Posterior cingulate gyrus (tissue), 11 donors: ENCODE data around the gene PARP15.

Source experiments
- DNase-seq, 10 donors: peaks; one replicate each; pipeline versions ENCODE4 v3.0.0 to v3.0.0-alpha.2; 2020 to 2021; ENCODE audit warnings: mixed read lengths in 3 of 10
- intact Hi-C: fragments of 100-400 bp; cut with DNase I; formaldehyde crosslinking; loops from one replicate; pipeline ENCODE4 v1.15.1; 2023

The PARP15 gene

DNA sequence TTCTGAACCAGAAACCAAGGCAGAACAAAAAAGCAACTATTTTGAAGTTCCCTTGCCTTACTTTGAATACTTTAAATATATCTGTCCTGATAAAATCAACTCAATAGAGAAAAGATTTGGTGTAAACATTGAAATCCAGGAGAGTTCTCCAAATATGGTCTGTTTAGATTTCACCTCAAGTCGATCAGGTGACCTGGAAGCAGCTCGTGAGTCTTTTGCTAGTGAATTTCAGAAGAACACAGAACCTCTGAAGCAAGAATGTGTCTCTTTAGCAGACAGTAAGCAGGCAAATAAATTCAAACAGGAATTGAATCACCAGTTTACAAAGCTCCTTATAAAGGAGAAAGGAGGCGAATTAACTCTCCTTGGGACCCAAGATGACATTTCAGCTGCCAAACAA, 8.7 kb upstream of the PARP15 start:
- intact Hi-C loops: no loop called here
- DNase-seq: no peak

DNA sequence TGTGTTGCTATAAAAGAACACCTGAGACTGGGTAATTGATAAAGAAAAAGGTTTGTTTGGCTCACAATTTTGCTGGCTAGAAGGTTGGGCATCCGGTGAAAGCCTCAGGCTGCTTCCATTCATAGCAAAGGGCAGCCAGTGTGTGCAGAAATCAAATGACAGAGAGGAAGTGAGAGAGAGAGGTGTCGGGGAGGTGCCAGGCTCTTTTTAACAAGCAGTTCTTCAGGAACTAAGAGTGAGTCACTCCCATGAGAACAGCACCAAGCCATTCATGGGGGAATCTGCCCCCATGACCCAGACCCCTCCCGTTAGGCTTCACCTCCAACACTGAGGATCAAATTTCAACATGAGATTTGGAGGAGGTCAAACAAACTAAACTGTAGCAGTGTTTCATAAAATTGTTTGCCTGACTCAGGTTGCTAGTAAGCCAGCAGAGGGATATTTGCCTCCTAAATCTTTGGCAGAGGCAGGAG, 4.5 kb upstream of the PARP15 start:
- intact Hi-C loops: no loop called here
- no peak for DNase-seq

- intact Hi-C loops: no loop called here
- no peak for DNase-seq
Measured at GRCh38 chr3:122576174-122576940, 1.1 kb upstream of the PARP15 start.

DNA sequence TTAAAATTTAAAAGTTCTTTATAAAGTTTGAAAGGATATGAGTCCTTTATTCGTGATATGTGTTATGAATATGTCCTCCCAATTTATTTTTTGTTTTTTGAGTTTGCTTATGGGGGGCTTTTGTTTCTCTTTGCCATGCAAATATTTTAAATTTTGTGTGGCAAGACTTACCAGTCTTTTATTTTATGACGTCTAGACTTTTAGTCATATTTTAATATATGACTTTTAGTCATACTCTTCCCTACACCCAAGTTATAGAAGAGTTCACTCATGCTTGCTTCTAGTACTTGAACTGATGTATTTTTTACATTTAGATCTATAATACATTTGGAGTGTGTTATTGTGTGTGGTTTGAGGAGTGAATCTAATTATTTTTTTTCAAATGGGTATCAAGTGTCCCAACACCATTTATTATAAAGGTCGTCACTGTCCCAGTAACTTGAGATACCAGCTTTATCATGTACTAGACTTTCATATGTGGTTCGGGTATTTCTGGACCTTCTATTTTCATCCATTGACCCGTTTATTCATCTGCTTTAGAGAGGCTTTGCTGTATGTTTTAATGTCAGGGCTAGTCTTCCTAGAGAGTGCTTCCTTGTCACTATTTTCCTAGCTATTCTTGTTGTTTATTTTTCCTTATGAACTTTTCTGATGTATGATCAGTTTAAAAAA, 755 bp downstream of the PARP15 start:
- DNase-seq: no peak
- intact Hi-C loops: no loop called here

- intact Hi-C loops: no loop called here
Measured at GRCh38 chr3:122580470-122580869, 3.0 kb downstream of the PARP15 start.

DNA sequence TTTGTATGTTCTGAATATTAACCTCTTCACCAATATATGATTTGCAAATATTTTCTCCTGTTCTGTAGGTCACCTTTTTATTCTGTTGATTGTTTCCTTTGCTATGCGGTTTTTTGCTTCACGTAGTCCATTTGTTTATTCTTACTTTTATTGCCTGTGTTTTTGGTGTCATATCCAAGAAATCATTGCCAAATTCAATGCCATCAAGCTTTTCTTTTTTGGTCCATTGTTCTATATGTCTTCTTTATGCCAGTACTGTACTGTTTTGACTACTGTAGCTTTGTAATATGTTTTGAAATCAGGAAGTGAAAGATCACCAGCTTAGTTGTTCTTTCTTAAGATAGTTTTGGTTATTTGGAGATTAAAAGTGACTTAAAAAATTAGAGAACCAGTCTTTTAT, 4.2 kb downstream of the PARP15 start:
- intact Hi-C loops: no loop called here
- DNase-seq: no peak

More at GRCh38 chr3:122580470-122580869, 3.0 kb downstream of the PARP15 start:
- no peak for DNase-seq

DNA sequence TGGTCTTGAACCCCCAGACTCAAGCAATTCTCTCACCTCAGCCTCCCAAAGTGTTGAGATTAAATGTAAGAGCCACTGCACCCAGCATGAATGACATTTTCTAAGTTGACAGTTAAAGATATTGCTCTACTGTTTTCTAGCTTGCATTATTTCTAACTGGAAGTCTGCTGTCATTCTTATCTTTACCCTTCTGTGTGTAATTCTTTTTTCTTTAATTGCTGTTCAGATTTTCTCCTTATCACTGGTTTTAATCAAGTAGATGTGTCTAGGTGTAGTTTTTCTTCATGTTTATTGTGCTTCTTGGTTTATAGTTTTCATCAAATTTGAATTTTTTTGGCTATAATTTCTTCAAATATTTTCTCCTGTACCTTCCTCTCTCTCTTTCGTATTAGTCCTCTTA, 4.9 kb downstream of the PARP15 start:
- intact Hi-C loops: no loop called here
- no peak for DNase-seq

DNA sequence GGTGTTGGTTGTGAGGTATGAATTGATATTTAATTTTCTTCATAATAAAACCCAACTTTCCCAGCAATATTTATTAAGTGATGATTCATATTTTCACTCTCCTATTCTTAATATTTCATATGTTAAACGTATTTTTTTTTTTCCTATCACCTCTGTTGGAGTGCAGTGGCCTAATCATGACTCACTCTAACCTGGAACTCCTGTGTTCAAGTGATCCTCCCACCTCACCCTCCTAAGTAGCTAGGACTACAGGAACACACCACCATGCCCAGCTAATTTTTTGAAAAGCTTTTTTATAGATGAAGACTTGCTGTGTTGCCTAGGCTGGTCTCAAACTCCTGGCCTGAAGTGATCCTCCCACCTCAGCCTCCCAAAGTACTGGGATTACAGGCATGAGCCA, 8.6 kb downstream of the PARP15 start:
- DNase-seq: no peak
- intact Hi-C loops: no loop called here

- no peak for DNase-seq
- intact Hi-C loops: no loop called here
Measured at GRCh38 chr3:122586773-122587485, 9.5 kb downstream of the PARP15 start.

- DNase-seq: no peak
- intact Hi-C loops: no loop called here
Measured at GRCh38 chr3:122587572-122587971, 10.1 kb downstream of the PARP15 start.

DNA sequence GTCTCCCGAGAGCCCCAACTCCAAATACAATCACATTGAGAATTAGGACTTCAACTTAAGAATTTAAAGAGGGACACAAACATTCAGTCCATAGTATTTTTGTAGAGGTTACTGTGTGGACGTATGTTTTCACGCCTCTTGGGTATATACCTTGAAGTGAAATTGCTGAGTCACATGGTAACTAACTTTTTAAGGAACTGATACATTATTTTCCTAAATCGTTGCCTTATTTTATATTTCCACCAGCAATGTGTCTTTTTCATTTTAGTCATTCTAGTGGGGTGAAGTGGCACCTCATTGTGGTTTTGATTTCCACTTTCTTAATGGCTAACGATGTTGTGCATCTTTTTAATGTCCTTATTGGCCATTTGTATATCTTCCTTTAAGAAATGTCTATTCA, 11.8 kb downstream of the PARP15 start:
- intact Hi-C loops: no loop called here
- no peak for DNase-seq

GRCh38 chr3:122590610-122591009, 13.2 kb downstream of the PARP15 start:
- DNase-seq: no peak
- intact Hi-C loops: no loop called here

DNA sequence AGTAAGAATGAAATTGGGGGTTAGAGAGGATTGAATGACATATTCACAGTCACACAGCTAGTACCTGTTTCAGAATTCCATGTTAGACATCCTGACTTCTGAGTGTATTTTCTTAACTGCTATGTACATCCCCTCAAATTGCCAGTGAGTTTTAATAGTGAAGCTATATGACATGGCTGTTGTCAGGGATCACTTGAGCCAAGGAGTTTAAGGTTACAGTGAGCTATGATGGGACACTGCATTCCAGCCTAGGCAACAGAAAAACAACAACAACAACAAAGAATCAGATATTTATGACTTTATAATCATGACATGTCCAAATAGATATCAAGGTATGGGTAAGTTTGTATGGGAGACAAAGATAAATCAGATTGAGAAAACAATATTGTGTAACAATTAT, 16.6 kb downstream of the PARP15 start:
- intact Hi-C loops: no loop called here
- DNase-seq: no peak

DNA sequence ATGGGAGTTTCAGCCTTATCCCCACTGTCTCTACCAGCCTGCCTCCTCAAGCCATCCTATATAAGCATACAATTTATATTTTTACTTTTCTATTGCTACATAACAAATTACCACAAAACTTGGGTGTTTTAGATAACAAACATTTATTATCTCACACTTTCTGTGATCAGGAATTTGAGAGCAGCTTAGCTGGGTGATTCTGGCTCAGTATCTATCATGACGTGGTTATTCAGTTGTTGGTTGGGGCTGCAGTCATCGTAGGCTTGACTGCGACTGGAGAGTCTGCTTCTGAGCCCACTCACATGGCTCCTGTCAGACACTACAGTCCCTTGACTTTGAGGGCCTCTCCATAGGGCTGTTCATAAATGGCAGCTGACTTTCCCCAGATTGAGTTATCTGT, 20.7 kb downstream of the PARP15 start:
- intact Hi-C loops: no loop called here
- no peak for DNase-seq

- no peak for DNase-seq
- intact Hi-C loops: no loop called here
Measured at GRCh38 chr3:122598556-122598955, 21.1 kb downstream of the PARP15 start.

DNA sequence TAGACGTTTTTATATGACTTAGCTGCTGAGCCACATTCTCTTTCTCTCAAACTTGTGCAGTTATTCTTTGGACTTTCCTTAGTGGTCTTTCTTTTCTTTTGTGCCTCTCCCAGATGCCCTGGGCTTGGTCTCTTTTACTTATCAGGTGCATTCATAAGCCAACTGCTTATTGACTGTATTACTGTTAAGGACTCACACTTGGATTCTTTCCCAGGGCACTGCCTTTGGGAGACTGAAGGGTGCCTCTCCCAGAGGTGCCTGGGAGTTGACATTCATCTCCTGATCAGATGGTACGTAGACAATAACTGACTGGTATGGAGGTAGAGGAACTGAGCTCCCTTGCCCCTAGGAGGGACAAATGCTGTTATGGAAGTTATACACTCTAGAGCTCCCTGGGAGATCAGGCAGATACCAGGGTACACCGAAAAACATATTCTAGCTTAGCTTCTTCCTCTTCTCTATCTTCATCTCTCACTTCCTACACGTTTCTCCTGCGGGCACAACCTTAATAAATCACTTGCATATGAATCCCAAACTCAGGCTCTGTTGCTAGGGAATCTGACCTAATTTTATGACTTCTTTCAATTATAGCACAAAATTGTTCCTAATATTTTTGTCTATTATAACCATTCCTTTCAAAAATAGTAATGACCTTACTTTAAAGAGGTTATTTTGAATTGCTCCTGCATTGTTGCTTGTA, 24.7 kb downstream of the PARP15 start:
- no peak for DNase-seq
- intact Hi-C loops: no loop called here

- intact Hi-C loops: no loop called here
- DNase-seq: no peak
Measured at GRCh38 chr3:122603056-122603455, 25.6 kb downstream of the PARP15 start.

- intact Hi-C loops: no loop called here
Measured at GRCh38 chr3:122606330-122606729, 28.9 kb downstream of the PARP15 start.

DNA sequence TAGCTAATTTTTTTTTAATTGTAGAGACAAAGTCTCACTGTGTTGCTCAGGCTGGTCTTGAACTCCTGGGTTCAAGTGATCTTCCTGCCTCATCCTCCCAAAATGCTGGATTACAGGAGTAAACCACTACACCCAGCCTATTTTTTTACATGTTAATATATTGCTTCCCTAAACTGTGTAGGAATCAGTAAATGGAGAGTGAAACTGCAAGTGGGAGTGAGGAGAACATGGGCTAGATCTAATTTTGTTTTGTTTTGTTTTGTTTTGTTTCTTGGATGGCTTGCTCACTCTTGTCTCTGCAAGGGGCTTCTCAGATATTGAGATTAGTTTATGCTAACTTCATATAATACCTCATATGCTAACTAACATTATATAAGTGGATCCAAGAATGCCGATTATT, 31.5 kb downstream of the PARP15 start:
- intact Hi-C loops: no loop called here
- no peak for DNase-seq

More at GRCh38 chr3:122606330-122606729, 28.9 kb downstream of the PARP15 start:
- DNase-seq: no peak

- DNase-seq: no peak
- intact Hi-C loops: no loop called here
Measured at GRCh38 chr3:122609798-122610559, 32.5 kb downstream of the PARP15 start.
